GM12865 (cell line): ENCODE results near the gene DHRS4.

Experiments
- DNase-seq: peaks from one replicate; pipeline ENCODE4 v3.0.0; 2010; ENCODE audit warnings: low read depth
- H3K4me3 ChIP-seq: 2 replicates; pipeline ENCODE4 v1.5.1; 2011; ENCODE audit warnings: mild to moderate bottlenecking, low read depth, low read length, control low read depth
- CTCF ChIP-seq: IDR thresholded peaks from 2 replicates; pipeline ENCODE4 v1.5.1; 2011; ENCODE audit warnings: low read length, control low read depth, low read depth, inconsistent platforms; ENCODE audit not compliant: insufficient read depth; ENCODE audit errors: missing control alignments

The DHRS4 gene

GRCh38 chr14:23953464-23954278 is at the start of gene DHRS4:
TSS of gene DHRS4 (plus strand) at chr14:23953770. CDS start at chr14:23953789, 19 bp downstream.
- peak; percentile 95 for TF ChIP-seq CTCF
- H3K4me3 ChIP-seq, result peak within 1 kb of the TSS; percentile 82
- DNase-seq, result peak; percentile 89

- TF ChIP-seq CTCF, result peak; percentile 84
- H3K4me3 ChIP-seq, result no peak overlapping the region
- DNase-seq, result peak; percentile 31
Observed at GRCh38 chr14:23910101-23910875, 43.3 kb upstream of the DHRS4 start.

GRCh38 chr14:23910876-23911210 is 42.7 kb upstream of the DHRS4 start:
- H3K4me3 ChIP-seq, result no peak overlapping the region
- DNase-seq, result no peak
- TF ChIP-seq CTCF, result no peak

- TF ChIP-seq CTCF, result no peak
- no peak overlapping the region for H3K4me3 ChIP-seq
- DNase-seq, result no peak
Observed at GRCh38 chr14:23915559-23915958, 38.0 kb upstream of the DHRS4 start.

- no peak for DNase-seq
- TF ChIP-seq CTCF, result no peak
- no peak overlapping the region for H3K4me3 ChIP-seq
Observed at GRCh38 chr14:23916004-23916403, 37.6 kb upstream of the DHRS4 start.

- no peak overlapping the region for H3K4me3 ChIP-seq
- DNase-seq, result no peak
- no peak for TF ChIP-seq CTCF
Observed at GRCh38 chr14:23916446-23916845, 37.1 kb upstream of the DHRS4 start.
